Astrocyte (in vitro differentiated cells and primary cell): ENCODE measurements around the gene KRTAP24-1. TPM values are rescaled to one million over a fixed set of nuclear protein-coding genes. Genes with fewer than 3 reads are reported as not detected.

Experiments used
- DNase-seq: peaks from one replicate; pipeline ENCODE4 v3.0.0-alpha.2; 2010; ENCODE audit warnings: low read depth
- FAIRE-seq: peaks from 2 replicates; lab custom pipeline; 2011; peaks lifted over from hg19 to GRCh38; lab: Jason Lieb, UNC
- H2AFZ ChIP-seq: 2 replicates; pipeline ENCODE4 v1.6.0; 2012; ENCODE audit warnings: low read depth, low read length, inconsistent platforms
- H3K27ac ChIP-seq: 2 replicates; pipeline ENCODE4 v1.5.1; 2011; ENCODE audit warnings: low read depth, low read length, inconsistent platforms
- H3K27me3 ChIP-seq: 2 replicates; pipeline ENCODE4 v1.6.0; 2011; ENCODE audit warnings: low read length, inconsistent platforms; ENCODE audit not compliant: insufficient read depth
- H3K36me3 ChIP-seq: 2 replicates; pipeline ENCODE4 v1.5.1; 2011; ENCODE audit warnings: low read length, inconsistent platforms; ENCODE audit not compliant: insufficient read depth
- H3K4me1 ChIP-seq: 2 replicates; pipeline ENCODE4 v1.5.1; 2011; ENCODE audit warnings: low read length, inconsistent platforms; ENCODE audit not compliant: insufficient read depth
- H3K4me2 ChIP-seq: 2 replicates; pipeline ENCODE4 v1.6.0; 2012; ENCODE audit warnings: low read length, inconsistent platforms
- H3K4me3 ChIP-seq: 2 replicates; pipeline ENCODE4 v1.5.1; 2011; ENCODE audit warnings: low read depth, mild to moderate bottlenecking, low read length, inconsistent platforms; ENCODE audit not compliant: insufficient read depth
- H3K79me2 ChIP-seq: 2 replicates; pipeline ENCODE4 v1.6.0; 2012; ENCODE audit warnings: mild to moderate bottlenecking, low read length, inconsistent platforms; ENCODE audit not compliant: insufficient read depth
- H3K9ac ChIP-seq: 2 replicates; pipeline ENCODE4 v1.6.0; 2012; ENCODE audit warnings: mild to moderate bottlenecking, low read length, inconsistent platforms
- H3K9me3 ChIP-seq: 2 replicates; pipeline ENCODE4 v1.5.1; 2012; ENCODE audit warnings: low read depth, mild to moderate bottlenecking, low read length, inconsistent platforms; ENCODE audit not compliant: insufficient read depth
- H4K20me1 ChIP-seq: 2 replicates; pipeline ENCODE4 v1.6.0; 2012; ENCODE audit warnings: low read length, inconsistent platforms; ENCODE audit not compliant: insufficient read depth
- H3K27ac Mint-ChIP-seq: one replicate; pipeline ENCODE4 v1.8.0; 2021; ENCODE audit warnings: mild to moderate bottlenecking, mixed read lengths; ENCODE audit not compliant: unreplicated experiment
- H3K27me3 Mint-ChIP-seq: one replicate; pipeline ENCODE4 v1.8.0; 2021; ENCODE audit warnings: low read depth, mixed read lengths; ENCODE audit not compliant: unreplicated experiment
- H3K36me3 Mint-ChIP-seq: one replicate; pipeline ENCODE4 v1.8.0; 2021; ENCODE audit warnings: low read depth, mixed read lengths; ENCODE audit not compliant: unreplicated experiment
- H3K4me1 Mint-ChIP-seq: one replicate; pipeline ENCODE4 v1.8.0; 2021; ENCODE audit warnings: low read depth, mixed read lengths; ENCODE audit not compliant: unreplicated experiment
- H3K4me3 Mint-ChIP-seq: one replicate; pipeline ENCODE4 v1.8.0; 2021; ENCODE audit warnings: mild to moderate bottlenecking, moderate library complexity, mixed read lengths; ENCODE audit not compliant: unreplicated experiment
- H3K9me3 Mint-ChIP-seq: one replicate; pipeline ENCODE4 v1.8.0; 2021; ENCODE audit warnings: mild to moderate bottlenecking, mixed read lengths; ENCODE audit not compliant: unreplicated experiment
- EZH2 ChIP-seq: IDR thresholded peaks from 2 replicates; pipeline ENCODE4 v1.6.1; 2012; ENCODE audit warnings: mild to moderate bottlenecking, low read length, inconsistent platforms; ENCODE audit not compliant: insufficient read depth
- total RNA-seq: library from RNA; stranded (reverse); gene quantifications from 2 replicates; pipeline ENCODE4 v1.2.1, GENCODE V29; 2021
- TF ChIP-seq, protein P1 (sequence below): IDR thresholded peaks from 2 replicates; pipeline ENCODE4 v1.5.1; 2011; ENCODE audit warnings: low read depth, mild to moderate bottlenecking, inconsistent platforms, low read length, moderate library complexity; ENCODE audit not compliant: insufficient read depth

Gene KRTAP24-1
- total RNA-seq, 1 donor from 2014 or later = not detected

DNA sequence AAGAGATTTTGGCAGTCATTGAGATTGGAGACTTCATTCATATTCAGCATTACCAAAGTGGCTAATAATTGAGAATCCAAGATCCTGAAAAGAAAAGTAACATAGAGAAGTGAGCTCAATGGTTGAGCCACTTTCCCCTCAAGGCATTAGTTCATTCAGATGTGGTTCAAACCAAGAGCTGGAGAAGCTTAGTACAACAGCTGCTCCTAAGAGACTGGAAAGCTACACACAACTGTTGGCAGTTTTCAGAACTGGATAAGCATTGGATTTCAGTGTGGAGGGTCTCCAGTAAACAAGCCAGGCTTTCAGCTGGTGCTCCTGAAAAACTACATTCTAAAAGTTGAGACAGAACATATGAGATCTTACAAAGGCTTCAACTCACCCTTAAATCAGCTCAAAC lies 37.7 kb downstream of the KRTAP24-1 start:
- Mint-ChIP-seq H3K27me3 (no peaks in the 10 kb centered on the region), H3K36me3 (no peaks in the 10 kb centered on the region), H3K27ac (no peak overlapping the region), H3K4me3 (no peak overlapping the region), H3K9me3 (no peaks in the 10 kb centered on the region), H3K4me1 (no peaks in the 10 kb centered on the region)
- no peak overlapping the region for H3K27ac ChIP-seq
- no peak overlapping the region for H2AFZ ChIP-seq
- no peaks in the 10 kb centered on the region for H3K4me1 ChIP-seq
- no peak overlapping the region for H3K9ac ChIP-seq
- no peaks in the 10 kb centered on the region for H3K36me3 ChIP-seq
- H4K20me1 ChIP-seq = no peaks in the 10 kb centered on the region
- no peak for TF ChIP-seq EZH2
- TF ChIP-seq, protein P1, sequence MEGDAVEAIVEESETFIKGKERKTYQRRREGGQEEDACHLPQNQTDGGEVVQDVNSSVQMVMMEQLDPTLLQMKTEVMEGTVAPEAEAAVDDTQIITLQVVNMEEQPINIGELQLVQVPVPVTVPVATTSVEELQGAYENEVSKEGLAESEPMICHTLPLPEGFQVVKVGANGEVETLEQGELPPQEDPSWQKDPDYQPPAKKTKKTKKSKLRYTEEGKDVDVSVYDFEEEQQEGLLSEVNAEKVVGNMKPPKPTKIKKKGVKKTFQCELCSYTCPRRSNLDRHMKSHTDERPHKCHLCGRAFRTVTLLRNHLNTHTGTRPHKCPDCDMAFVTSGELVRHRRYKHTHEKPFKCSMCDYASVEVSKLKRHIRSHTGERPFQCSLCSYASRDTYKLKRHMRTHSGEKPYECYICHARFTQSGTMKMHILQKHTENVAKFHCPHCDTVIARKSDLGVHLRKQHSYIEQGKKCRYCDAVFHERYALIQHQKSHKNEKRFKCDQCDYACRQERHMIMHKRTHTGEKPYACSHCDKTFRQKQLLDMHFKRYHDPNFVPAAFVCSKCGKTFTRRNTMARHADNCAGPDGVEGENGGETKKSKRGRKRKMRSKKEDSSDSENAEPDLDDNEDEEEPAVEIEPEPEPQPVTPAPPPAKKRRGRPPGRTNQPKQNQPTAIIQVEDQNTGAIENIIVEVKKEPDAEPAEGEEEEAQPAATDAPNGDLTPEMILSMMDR = no peak
- H3K27me3 ChIP-seq = no peaks in the 10 kb centered on the region
- FAIRE-seq (no peak), DNase-seq (no peak)
- H3K9me3 ChIP-seq = no peaks in the 10 kb centered on the region
- no peak overlapping the region for H3K4me2 ChIP-seq
- no peak overlapping the region for H3K4me3 ChIP-seq
- H3K79me2 ChIP-seq = no peaks in the 10 kb centered on the region

DNA sequence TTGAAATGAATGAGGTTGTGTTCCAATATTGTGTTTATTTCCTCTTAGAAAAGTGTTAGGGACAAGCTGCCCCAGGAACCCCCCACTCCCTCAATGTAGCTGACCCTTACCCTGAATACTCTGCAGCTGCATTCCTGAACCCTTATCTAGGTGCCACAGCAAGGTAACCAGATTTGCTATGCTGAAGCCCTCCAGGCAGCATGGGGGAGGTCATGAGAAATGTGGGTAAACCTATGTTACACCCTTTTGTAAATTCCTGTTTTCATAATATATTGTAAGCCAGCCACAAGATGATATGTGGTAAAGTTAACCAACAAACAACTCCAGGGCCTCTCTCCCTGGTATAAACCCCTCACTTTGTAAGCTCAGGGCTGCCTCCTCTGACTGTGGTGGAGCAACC lies 39.1 kb downstream of the KRTAP24-1 start:
- DNase-seq (no peak), FAIRE-seq (no peak)
- TF ChIP-seq, protein P1 = no peak
- no peak for TF ChIP-seq EZH2
- H3K36me3 Mint-ChIP-seq = no peaks in the 10 kb centered on the region
- H4K20me1 ChIP-seq = no peaks in the 10 kb centered on the region
- no peaks in the 10 kb centered on the region for H3K9me3 Mint-ChIP-seq
- no peak overlapping the region for H2AFZ ChIP-seq
- no peak overlapping the region for H3K9ac ChIP-seq
- H3K9me3 ChIP-seq = no peaks in the 10 kb centered on the region
- H3K79me2 ChIP-seq = no peaks in the 10 kb centered on the region
- no peak overlapping the region for H3K27ac ChIP-seq
- no peak overlapping the region for H3K27ac Mint-ChIP-seq
- no peaks in the 10 kb centered on the region for H3K27me3 Mint-ChIP-seq
- H3K4me1 Mint-ChIP-seq = no peaks in the 10 kb centered on the region
- no peaks in the 10 kb centered on the region for H3K4me1 ChIP-seq
- no peaks in the 10 kb centered on the region for H3K27me3 ChIP-seq
- H3K36me3 ChIP-seq = no peaks in the 10 kb centered on the region
- H3K4me3 Mint-ChIP-seq = no peak overlapping the region
- no peak overlapping the region for H3K4me2 ChIP-seq
- no peak overlapping the region for H3K4me3 ChIP-seq

DNA sequence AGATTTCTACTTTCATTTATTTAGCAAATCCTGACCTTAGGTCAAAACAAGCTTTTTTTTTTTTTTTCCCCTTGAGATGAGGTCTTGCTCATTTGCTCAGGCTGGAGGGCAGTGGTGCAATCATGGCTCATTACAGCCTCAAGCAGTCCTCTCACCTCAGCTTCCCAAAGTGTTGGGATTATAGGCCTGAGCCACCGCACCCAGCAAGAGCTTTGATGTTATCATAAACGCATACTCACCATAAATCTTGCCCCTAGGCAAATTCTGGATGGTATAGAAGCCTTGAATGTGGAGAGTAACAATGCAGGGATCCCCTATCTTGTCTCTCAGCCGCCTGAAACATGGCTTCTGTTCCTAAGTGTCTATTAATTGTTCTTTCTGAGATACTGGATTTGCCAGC lies 42.1 kb downstream of the KRTAP24-1 start:
- no peaks in the 10 kb centered on the region for H3K27me3 Mint-ChIP-seq
- H3K4me2 ChIP-seq = no peak overlapping the region
- no peak overlapping the region for H3K9ac ChIP-seq
- TF ChIP-seq, protein P1 = no peak
- no peak for TF ChIP-seq EZH2
- H3K36me3 Mint-ChIP-seq = no peaks in the 10 kb centered on the region
- no peak for FAIRE-seq
- H4K20me1 ChIP-seq = no peaks in the 10 kb centered on the region
- H3K27me3 ChIP-seq = no peaks in the 10 kb centered on the region
- H3K4me1 Mint-ChIP-seq = no peaks in the 10 kb centered on the region
- no peak overlapping the region for H3K4me3 Mint-ChIP-seq
- H3K36me3 ChIP-seq = no peaks in the 10 kb centered on the region
- H3K4me1 ChIP-seq = no peaks in the 10 kb centered on the region
- H3K27ac Mint-ChIP-seq = no peak overlapping the region
- H3K9me3 Mint-ChIP-seq = no peaks in the 10 kb centered on the region
- H3K4me3 ChIP-seq = no peak overlapping the region
- H2AFZ ChIP-seq = no peak overlapping the region
- no peaks in the 10 kb centered on the region for H3K79me2 ChIP-seq
- no peak for DNase-seq
- H3K9me3 ChIP-seq = no peaks in the 10 kb centered on the region
- H3K27ac ChIP-seq = no peak overlapping the region
